ENCODE measurements around the gene EVA1B.

The EVA1B gene

GRCh38 chr1:36274201-36274600, 49.2 kb downstream of the EVA1B start:
- DNase-seq, result no peak

GRCh38 chr1:36273024-36273423, 50.4 kb downstream of the EVA1B start:
- DNase-seq, result no peak
